NCI-H69 (cell line): ENCODE data around the gene CHD9NB.
A peak's percentile ranks its signal among the peaks of the same experiment; 100 is the strongest.
"Not testable (repeated sequence)": the region's sequence is repeated elsewhere in the genome, so short reads cannot be mapped to it uniquely, and the experiment has no call there.

Experiments used
- DNase-seq: peaks from one replicate; lab custom pipeline; 2025; lab: John Stamatoyannopoulos, UW

The CHD9NB gene

DNA sequence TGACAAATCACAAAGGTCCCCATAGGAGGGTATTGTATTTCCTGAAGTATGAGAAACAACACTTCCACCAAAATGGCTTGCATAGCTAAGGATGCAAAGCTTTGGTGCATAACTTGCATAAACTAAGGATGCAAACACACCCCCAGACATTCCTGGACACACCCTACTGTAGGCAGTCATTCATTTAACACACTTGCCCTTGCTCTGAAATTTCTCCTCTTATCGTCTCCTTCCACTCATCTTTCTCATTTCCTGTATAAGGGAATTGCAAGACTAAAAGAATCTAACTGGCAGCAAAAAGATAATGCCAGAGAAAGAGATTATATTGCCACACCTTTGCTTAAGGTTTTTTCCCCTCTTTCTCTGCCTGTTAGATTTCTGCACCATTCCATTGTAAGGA is 30.4 kb upstream of the CHD9NB start:
- no peak for DNase-seq

DNA sequence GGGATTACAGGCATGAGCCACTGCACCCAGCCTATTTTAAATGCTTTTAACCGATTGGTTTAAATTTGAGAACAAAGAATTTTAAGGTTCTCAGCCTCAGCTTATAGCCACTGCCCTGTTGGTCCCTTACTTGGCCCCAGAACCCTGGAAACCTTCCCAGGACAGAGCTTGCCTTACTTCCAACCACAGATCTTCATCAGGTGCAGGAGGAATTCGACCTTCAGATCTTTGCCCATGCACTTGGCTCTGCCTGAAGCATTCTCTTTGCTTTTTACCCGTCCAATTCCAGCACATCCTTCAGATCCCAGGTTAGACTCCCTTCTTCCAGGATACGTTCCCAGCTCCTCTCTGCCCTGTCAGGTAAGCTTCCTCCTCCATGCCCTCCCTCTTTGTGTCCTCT is 29.8 kb upstream of the CHD9NB start:
- no peak for DNase-seq

DNA sequence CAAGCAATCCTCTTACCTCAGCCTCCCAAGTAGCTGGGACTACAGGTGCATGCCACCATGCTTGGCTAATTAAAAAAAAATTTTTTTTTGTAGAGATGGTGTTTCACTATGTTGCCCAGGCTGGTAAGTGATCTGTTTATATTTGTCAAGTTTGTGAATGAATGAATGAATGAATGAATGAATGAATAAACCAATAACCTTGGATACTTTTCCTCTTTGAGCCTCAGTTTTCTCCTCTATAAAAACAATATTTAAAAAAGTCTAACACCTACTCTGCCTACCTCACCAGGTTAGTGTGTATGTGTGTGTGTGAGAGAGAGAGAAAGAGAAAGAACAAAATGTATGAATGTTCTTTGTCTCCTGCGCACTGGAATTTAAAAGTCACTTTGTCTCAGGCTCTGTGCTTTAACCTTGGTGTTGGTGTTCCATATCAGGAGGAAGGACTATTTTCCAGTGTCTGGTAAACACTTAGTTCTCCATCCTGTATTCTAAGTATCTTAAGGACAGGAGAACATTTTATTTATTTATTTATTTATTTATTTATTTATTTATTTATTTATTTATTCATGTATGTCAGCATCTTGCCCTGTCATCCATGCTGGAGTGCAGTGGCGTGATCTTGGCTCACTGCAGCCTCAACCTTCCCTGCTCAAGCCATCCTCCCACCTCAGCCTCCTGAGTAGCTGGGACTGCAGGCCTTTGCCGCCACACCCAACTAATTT is 29.1 kb upstream of the CHD9NB start:
- DNase-seq: no peak

DNA sequence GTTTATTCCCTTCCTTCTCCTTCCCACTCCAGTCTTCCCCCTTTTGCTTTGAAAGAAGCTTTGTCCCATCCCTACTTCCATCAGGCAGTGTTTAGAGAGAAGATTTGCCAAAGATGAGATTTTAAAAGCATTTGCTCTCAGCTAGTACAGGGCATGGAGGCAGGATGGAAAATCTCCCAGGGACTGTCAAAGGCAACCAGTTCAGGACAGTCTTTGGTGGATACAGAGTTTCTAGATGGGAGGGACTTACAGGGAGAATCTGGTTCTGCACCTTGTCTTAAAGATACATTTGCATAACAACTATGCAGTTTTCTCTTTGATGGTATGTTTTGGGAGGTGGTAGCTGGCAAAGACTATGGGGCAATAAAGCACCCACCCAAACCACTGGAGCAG is 28.3 kb upstream of the CHD9NB start:
- DNase-seq: no peak

DNA sequence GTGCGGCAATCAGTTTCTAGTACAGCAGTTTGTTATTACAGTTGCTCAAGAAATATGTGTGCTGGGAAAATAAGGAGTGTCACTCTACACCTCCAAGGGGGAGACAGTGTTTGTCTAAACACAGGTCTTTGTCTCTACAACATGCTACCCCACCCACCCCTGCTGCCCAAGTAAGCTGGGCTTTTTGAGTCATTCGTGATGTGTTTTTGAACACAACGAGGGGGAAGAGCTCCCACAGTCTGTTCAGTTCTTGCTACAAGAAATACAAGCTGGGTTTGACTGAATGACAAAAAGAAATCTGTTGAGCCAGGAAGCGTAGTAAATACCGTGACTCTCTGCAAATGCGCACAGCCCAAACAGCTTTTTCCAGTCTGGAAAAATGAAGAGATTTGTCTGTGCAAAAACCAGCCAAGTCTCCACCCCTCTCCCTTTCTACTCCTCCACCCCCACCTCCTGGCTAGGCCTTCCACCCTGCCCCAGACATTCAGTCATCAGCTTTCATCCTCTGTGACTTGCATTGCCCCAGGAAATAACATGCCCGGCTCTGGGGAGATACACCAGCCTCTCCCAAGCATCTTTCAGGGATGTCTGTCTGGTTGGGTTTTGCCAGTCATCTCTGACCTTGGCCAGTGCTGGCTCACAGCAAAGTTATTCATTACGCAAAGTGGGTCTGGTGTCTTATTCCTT is 27.8 kb upstream of the CHD9NB start:
- DNase-seq: peak; percentile 57

DNA sequence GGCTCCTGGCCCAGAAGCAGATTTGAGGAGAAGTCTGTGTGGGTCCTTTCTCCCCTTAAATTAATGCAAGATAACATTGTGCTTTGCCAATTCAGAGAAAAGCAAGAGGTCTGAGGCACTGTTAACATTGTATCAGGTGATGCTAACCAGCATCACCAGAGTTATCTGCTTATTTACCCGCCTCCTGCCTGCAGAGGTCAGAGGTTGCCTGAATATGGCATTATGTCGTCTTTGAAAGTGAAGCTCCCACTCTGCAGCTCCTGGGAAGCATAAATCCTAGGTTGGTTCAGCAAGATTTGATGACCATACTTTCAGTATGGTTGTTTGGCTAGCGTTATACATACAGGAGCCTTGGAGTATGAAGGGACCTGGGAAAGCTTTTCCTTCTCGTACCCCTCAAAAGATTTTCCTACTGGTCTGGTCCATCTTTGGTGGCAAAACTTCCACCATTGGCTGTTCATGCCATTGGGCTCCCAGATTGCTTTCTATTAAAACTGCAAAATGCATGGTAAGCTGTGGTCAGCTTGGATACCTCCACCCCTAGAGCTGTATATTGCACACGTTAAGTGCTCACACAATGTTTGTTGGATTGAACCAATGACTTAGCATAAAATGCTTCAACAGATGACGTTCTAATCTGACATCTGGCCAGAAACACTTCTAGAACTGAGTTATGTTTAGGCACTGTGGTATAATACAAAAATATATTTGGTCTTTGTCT is 26.2 kb upstream of the CHD9NB start:
- DNase-seq: no peak

DNA sequence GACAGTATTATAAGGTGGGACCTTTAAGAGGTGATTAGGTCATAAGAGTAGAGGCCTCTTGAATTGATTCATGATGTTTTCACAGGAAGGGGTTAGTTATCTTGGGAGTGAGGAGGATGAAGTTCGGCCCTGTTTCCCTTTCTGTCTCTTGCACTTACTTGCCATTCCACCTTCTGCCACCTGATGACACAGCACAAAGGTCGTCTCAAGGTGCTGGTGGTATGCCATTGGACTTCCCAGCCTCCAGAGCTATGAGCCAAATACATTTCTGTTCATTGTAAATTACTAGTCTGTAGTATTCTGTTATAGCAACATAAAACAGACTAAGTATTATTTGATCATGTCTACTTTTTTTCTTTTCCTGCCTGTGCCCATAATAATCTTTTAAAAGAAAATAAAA is 25.6 kb upstream of the CHD9NB start:
- DNase-seq: no peak

DNA sequence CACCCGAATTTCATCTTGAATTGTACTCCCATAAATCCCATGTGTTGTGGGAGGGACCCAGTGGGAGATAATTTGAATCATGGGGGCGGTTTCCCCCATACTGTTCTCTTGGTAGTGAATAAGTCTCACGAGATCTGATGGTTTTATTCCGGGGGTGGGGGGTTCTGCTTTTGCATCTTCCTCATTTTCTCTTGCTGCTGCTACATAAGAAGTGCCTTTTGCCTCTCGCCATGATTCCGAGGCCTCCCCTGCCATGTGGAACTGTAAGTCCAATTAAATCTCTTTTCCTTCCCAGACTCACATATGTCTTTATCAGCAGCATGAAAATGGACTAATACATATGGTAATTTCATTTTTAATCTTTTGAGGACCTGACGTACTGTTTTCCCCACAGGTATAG is 22.8 kb upstream of the CHD9NB start:
- DNase-seq: not testable (repeated sequence)

DNA sequence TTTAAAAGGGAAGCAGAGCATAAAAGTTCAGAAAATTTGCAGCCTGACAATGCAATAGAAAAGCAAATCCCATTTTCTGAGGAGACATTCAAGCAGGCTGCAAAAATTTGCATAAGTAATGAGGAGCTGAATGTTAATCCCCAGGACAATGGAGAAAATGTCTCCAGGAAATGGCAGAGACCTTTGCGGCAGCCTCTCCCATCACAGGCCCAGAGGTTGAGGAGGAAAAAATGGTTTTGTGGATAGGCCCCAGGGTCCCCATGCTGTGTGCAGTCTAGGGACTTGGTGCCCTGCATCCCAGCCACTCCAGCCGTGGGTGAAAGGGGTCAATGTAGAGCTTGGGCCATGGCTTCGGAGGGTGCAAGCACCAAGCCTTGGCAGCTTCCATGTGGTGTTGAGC is 21.6 kb upstream of the CHD9NB start:
- DNase-seq: not testable (repeated sequence)

DNA sequence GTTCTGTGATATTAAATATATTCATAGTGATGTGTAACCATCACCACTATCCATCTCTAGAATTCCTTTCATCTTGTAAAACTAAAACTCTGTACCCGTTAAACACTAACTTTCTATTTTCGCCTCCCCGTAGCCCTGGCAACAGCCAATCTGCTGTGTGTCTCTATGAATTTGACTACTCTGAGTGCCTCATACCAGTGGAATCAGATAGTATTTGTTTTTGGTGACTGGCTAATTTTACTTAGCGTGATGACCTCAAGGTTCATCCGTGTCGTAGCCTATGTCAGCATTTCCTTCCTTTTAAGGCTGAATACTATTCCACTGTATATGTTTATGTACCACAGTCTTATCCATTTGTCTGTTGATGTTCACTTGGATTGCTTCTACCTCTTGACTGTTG is 20.3 kb upstream of the CHD9NB start:
- no peak for DNase-seq

DNA sequence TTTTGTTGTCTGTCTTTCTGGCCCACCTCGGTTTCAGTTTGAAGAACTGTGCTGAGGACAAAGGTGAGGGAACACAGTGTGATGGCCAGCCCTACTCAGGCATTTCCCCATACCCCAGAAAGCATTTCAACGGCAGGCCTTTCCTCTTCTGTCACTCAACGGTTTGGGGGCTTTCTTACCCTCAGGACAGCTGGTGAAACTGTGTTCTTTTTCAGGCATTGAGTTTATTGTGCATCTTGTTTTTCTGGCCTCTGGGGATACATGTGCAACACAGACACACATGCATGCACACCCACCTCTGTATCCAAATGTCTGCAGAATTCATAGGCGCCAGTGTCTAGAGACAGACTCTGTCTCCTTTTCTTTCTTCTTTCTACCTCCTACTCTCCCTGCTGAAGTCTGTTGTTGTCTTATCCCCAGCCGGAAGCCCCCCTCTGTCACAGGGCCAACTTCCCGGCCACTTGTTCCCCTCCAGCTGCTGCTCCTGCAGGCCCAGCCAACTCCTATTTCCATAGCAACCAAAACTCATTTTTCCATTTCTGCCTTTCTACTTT is 19.1 kb upstream of the CHD9NB start:
- DNase-seq: peak; percentile 18

DNA sequence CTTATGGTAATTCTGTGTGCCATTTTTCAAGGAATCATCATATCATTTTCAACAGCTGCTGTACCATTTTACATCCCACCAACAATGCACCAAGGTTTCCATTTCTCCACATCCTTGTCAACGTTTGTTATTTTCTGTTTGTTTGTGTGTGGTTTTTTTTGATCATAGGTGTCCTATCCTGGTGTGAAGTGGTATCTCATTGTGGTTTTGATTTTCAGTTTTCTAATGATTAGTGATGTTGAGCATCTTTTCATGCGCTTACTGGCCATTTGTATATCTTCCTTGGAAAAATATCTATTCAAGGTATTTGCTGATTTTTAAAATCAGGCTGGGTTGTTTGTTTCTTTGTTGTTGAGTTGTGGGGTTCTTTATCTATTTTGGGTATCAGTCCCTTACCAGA is 17.1 kb upstream of the CHD9NB start:
- no peak for DNase-seq

DNA sequence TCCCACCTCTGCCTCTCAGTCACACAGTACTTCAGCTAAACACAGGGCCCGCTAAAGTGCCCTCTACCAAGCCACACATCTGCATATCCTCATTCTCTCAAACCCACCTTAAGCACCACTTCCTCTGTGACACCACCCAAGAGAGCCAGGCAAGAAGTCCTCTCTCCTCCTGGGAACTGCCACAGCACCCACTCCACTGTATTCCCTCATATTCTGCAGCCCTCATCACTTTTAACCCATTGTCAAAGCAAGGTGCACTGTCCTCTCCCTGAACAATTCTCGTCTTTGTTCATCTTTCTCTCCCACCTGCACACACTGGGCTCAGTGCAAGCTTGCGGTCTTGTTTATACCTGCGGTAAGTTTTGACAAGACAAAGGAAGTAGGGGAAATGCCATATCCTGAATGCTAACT is 15.7 kb upstream of the CHD9NB start:
- no peak for DNase-seq

DNA sequence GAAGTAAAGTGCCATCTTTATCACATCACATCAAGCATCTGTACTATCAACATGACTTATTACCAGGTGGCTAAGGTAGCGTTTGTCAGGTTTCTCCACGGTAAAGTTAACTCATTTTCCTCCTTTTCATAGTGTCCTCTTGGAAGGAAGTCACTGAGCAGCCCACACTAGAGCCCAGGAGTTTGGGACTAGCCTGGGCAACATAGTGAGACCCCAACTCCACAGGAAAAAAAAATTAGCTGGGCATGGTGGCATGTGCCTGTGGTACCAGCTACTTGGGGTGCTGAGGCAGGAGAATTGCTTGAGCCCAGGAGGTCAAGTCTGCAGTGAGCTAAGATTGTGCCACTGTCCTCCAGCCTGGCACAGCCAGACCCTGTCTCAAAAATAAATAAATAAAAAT is 15.0 kb upstream of the CHD9NB start:
- no peak for DNase-seq

DNA sequence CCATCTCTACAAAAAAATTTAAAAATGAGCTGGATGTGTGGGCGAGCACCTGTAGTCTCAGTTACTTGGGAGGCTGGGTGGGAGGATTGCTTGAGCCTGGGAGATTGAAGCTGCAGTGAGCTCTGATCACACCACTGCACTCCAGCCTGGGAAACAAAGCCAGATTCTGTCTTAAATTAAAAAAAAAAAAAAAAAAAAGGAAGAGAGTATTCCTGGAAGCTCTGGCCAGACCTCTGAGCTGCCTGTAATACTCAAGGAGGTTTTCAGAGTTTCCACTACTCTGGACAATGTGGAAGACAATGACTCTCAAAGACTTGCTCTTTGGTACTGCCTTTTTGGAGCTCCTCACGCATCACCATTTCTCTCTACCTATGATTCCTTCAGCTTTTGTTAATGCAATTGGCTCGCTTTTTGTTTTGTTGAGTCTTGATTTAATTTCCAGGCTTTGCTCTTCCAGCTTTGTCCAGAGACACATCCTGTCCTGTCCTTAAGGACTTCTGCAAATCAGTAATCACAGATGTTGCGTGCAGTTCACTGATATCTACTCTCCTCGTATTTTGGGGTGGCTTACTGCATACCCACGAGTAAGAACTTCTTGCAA is 12.9 kb upstream of the CHD9NB start:
- no peak for DNase-seq

DNA sequence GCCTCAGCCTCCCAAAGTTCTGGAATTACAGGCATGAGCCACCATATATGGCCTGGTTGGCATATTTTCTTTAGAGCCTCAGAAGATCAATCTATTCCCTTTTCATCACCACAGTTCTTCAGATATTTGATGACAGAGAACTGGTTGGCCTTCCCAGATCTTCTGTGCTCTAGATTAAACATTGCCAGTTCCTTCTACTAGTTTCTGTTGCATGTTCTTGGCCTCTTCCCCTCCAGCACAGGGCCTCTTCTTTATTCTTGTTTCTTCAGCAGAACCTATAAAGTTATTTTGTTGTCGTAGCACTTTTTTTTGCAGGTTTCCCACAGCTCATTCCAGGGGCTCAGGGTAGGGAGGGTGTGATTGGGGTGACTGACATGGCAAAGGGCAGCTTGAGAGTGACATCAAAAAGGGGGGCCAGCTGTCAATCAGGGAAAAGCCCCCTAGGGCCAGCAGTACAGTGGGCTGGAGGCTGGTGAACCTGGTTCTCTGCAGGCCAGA is 11.4 kb upstream of the CHD9NB start:
- DNase-seq: no peak

DNA sequence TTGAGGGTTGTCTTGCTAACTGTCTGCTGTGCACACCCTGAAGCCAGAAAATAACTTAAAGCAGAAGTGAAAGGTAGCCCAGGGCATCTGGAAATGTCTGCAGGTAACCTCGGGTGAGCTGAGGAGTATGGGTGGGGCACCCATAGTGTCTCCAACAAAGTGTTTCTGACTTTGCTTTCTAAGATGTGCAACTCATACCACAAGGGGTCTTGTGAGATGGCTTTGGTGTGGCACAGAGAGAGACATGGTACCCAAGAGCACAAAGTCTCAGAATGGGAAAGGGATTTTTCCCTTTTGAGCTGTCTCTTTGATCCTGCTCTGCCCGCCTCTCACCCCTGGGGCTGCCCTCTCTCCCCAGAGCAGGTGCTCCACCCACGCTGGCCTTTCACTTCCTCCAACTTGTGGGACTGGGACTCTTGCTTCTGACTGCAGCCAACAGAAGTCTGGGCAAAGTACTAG is 9.0 kb upstream of the CHD9NB start:
- no peak for DNase-seq

DNA sequence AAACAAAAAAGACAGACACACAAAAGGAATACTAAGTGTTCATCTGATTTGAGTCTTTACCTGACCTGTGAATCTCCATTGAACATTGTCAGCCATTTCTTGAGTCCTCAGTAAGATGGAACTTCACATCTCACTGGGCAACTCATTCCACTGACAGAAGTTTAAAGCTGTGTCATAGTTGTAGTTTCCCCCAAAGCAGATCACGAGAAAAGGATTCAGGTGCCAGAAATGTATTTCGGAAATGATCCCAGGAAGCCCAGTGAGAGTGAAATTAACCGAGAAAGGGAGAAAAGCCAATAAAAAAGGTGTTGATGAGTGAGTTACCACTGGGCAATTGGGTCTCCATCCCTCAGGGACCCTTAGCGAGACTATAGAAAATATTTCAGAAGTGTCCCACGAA is 8.6 kb upstream of the CHD9NB start:
- DNase-seq: no peak

DNA sequence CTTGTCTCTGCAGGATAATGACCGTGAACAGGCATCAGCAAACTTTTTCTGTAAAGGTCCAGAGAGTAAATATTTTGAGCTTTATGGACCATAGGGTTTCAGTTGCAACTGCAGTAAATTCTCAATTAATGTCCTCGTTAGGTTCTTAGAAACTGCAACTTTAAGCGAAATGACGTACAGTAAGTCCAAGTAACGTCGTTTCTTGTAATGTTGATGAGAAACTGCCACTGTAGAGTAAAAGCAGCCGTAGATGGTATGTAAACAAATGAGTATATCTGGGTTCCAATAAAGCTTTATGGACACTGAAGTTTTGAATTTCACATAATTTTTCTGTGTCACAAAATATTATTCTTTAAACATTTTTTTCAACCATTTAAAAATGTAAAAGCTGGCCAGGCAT is 7.0 kb upstream of the CHD9NB start:
- no peak for DNase-seq

DNA sequence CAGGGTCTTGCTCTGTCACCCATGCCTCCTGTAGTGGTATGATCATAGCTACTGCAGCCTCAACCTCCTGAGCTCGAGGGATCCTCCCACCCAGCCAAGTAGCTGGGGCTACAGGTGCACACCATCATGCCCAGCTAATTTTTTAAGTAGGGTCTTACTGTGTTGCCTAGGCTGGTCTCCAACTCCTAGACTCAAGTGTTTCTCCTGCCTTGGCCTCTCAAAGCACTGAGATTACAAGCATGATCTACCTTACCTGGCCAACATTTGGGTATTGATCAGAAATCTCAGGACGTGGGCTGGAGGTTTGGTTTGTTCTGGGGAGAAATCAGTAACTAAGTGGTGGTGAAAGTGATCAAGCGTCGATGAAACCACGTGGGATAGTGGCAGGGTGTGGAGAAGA is 6.2 kb upstream of the CHD9NB start:
- no peak for DNase-seq

DNA sequence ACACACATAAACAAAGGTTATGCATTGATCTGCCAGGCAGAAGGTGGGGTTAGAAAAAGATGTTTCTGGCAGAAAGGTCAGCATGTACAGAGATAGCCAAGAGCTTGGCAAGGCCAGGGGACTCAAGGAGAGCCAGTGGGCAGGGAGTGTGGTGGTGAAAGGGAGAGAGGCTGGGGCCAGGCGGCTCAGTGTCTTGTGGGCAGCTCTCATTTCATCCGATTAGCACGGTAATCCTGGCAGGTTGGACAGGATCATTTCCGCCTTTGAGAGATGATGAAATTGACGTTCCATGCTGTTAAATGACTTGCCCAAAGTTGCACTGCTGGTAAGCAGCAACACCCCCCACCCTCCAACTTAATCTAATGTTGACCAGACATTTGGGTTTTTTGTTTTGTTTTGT is 5.7 kb upstream of the CHD9NB start:
- no peak for DNase-seq

DNA sequence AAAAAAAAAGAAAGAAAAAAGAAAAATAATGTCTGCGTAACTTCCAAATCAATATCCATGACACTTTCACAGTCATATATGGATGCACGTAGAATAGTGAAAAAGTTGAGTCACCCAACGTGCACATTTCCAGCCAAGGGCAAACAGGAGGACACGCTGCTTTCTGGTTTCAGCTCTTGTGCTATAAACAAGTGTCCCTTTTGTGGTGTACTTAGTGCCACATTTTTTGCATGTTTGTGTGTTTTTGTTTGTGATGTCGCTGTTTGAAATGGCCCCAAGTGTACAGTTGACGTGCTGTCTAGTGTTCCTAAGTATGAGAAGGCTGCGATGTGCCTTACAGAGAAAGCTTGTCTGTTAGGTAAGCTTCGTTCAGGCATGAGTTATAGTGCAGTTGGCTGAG is 5.0 kb upstream of the CHD9NB start:
- no peak for DNase-seq
